Mesenchymal stem cell (in vitro differentiated cells and primary cell): ENCODE results near the gene FLOT1.

Experiments
- DNase-seq: peaks from one replicate; pipeline ENCODE4 v3.0.0-alpha.2; 2013
- H2AFZ ChIP-seq: one replicate; pipeline ENCODE4 v1.6.1; 2013; ENCODE audit warnings: low read depth, mild to moderate bottlenecking, control low read depth, inconsistent platforms, low read length, moderate library complexity
- H2AK5ac ChIP-seq: 2 replicates; pipeline ENCODE4 v1.6.1; 2013; ENCODE audit warnings: low read length, moderate library complexity, mild to moderate bottlenecking, inconsistent platforms; ENCODE audit not compliant: severe bottlenecking
- H2BK120ac ChIP-seq: one replicate; pipeline ENCODE4 v1.6.1; 2013; ENCODE audit warnings: low read depth, mild to moderate bottlenecking, inconsistent platforms, low read length, moderate library complexity
- H2BK12ac ChIP-seq, 2 experiments: one replicate each; pipeline ENCODE4 v1.6.1; 2013; ENCODE audit warnings: inconsistent platforms in 2 of 2, low read length in 2 of 2, mild to moderate bottlenecking in 2 of 2, moderate library complexity in 2 of 2, control low read depth in 1 of 2
- H2BK15ac ChIP-seq: one replicate; pipeline ENCODE4 v1.6.1; 2013; ENCODE audit warnings: mild to moderate bottlenecking, low read depth, inconsistent platforms; ENCODE audit not compliant: poor library complexity, severe bottlenecking
- H2BK5ac ChIP-seq: 2 replicates; pipeline ENCODE4 v1.6.1; 2013; ENCODE audit warnings: low read depth, mild to moderate bottlenecking, low read length, control low read depth, inconsistent platforms; ENCODE audit not compliant: poor library complexity, severe bottlenecking
- H3K14ac ChIP-seq, 2 experiments: one replicate each; pipeline ENCODE4 v1.6.1; 2013; ENCODE audit warnings: inconsistent platforms in 2 of 2, low read length in 2 of 2, control low read depth in 1 of 2, mild to moderate bottlenecking in 1 of 2, moderate library complexity in 1 of 2
- H3K18ac ChIP-seq, 2 experiments: one replicate each; pipeline ENCODE4 v1.6.1; 2013; ENCODE audit warnings: inconsistent platforms in 2 of 2, low read length in 2 of 2, control low read depth in 1 of 2, low read depth in 1 of 2, mild to moderate bottlenecking in 1 of 2
- H3K23ac ChIP-seq, 2 experiments: one replicate each; pipeline ENCODE4 v1.6.1; 2013; ENCODE audit warnings: inconsistent platforms in 2 of 2, low read length in 2 of 2, mild to moderate bottlenecking in 2 of 2, moderate library complexity in 2 of 2, control low read depth in 1 of 2
- H3K27ac ChIP-seq: 2 replicates; pipeline ENCODE4 v1.5.1; 2013; ENCODE audit warnings: mild to moderate bottlenecking, moderate library complexity, low read length, control low read depth, inconsistent platforms; ENCODE audit not compliant: poor library complexity, severe bottlenecking
- H3K27me3 ChIP-seq, 2 experiments: 2 replicates each; pipeline versions ENCODE4 v1.6.1 to v1.7.0; 2013; ENCODE audit warnings: low read length in 2 of 2, mild to moderate bottlenecking in 2 of 2, moderate library complexity in 2 of 2, control low read depth in 1 of 2, inconsistent platforms in 1 of 2; ENCODE audit not compliant: control insufficient read depth in 1 of 2, insufficient read depth in 1 of 2
- H3K36me3 ChIP-seq, 2 experiments: 2 replicates each; pipeline versions ENCODE4 v1.6.1 to v1.7.0; 2013; ENCODE audit warnings: low read length in 2 of 2, control low read depth in 1 of 2, inconsistent platforms in 1 of 2, low read depth in 1 of 2, mild to moderate bottlenecking in 1 of 2; ENCODE audit not compliant: insufficient read depth in 2 of 2, control insufficient read depth in 1 of 2
- H3K4ac ChIP-seq, 2 experiments: one replicate each; pipeline ENCODE4 v1.6.1; 2013; ENCODE audit warnings: inconsistent platforms in 2 of 2, low read length in 2 of 2, mild to moderate bottlenecking in 2 of 2, moderate library complexity in 2 of 2, control low read depth in 1 of 2, low read depth in 1 of 2
- H3K4me1 ChIP-seq: 2 replicates; pipeline ENCODE4 v1.6.1; 2013; ENCODE audit warnings: low read depth, low read length, control low read depth; ENCODE audit not compliant: control insufficient read depth, insufficient read depth
- H3K4me2 ChIP-seq: 2 replicates; pipeline ENCODE4 v1.6.1; 2013; ENCODE audit warnings: low read length, mild to moderate bottlenecking, inconsistent platforms; ENCODE audit not compliant: poor library complexity, severe bottlenecking
- H3K4me3 ChIP-seq, 2 experiments: 2 replicates each; pipeline versions ENCODE4 v1.5.1 to v1.7.0; 2013; ENCODE audit warnings: low read length in 2 of 2, mild to moderate bottlenecking in 2 of 2, control low read depth in 1 of 2, low read depth in 1 of 2; ENCODE audit not compliant: insufficient read depth in 1 of 2
- H3K79me1 ChIP-seq: replicated peaks from 2 replicates; pipeline ENCODE4 v1.6.1; 2013; ENCODE audit warnings: mild to moderate bottlenecking, control low read depth, low read length, inconsistent platforms; ENCODE audit not compliant: poor library complexity, severe bottlenecking
- H3K9ac ChIP-seq: 2 replicates; pipeline ENCODE4 v1.7.0; 2013; ENCODE audit warnings: mild to moderate bottlenecking, low read length, moderate library complexity
- H3K9me3 ChIP-seq: 2 replicates; pipeline ENCODE4 v1.7.0; 2013; ENCODE audit warnings: mild to moderate bottlenecking, low read length; ENCODE audit not compliant: control insufficient read depth
- H4K8ac ChIP-seq: one replicate; pipeline ENCODE4 v1.6.1; 2013; ENCODE audit warnings: inconsistent platforms, mild to moderate bottlenecking, low read length, moderate library complexity
- H4K91ac ChIP-seq: one replicate; pipeline ENCODE4 v1.6.1; 2013; ENCODE audit warnings: mild to moderate bottlenecking, low read length, inconsistent platforms
- WGBS: methylation state at CpG from one replicate; pipeline ENCODE4 v1.1.7; 2013; ENCODE audit warnings: mixed read lengths; 5-methylcytosine and 5-hydroxymethylcytosine counted together

Gene FLOT1

DNA sequence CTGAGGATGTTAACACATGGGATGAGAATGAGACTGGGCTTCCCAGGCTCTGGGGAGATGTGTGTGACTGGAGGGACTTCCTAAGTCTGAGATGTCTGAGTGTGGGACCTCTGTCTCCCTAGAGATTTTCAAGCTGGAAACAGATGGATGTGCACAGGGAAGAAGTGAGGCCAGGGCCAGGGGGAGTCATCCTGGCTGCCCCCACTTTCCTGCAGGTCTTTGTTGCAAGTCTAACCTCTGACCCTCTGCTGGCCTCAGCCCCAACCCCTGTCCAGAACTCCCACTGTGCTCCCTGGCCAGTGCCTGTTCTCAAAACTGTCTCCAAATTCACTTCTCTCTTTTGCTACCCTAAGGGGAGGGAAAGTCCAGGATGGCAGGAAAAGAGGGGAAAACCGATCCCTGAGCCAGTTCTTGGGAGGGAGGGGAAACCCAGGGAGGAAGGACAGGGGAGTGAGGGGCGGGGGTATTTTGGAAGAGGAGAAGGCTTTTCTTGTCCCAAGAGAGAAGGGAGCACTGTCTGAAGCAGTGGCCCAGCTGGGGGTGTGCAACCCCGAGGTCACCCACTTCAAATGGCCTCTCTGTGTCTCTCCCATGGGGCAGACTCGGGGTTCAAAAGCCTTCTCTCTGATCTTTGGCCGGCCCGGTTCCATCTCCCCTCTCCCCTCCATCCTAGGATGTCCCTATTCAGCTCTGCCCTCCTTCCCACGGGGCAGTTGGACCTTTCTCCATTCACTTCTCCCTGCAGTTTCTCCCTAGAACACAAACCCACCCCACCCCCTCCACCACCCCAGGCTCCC is 59.1 kb downstream of the FLOT1 start:
- WGBS = 9% methylated on average over 6 of the region's 7 CpGs

DNA sequence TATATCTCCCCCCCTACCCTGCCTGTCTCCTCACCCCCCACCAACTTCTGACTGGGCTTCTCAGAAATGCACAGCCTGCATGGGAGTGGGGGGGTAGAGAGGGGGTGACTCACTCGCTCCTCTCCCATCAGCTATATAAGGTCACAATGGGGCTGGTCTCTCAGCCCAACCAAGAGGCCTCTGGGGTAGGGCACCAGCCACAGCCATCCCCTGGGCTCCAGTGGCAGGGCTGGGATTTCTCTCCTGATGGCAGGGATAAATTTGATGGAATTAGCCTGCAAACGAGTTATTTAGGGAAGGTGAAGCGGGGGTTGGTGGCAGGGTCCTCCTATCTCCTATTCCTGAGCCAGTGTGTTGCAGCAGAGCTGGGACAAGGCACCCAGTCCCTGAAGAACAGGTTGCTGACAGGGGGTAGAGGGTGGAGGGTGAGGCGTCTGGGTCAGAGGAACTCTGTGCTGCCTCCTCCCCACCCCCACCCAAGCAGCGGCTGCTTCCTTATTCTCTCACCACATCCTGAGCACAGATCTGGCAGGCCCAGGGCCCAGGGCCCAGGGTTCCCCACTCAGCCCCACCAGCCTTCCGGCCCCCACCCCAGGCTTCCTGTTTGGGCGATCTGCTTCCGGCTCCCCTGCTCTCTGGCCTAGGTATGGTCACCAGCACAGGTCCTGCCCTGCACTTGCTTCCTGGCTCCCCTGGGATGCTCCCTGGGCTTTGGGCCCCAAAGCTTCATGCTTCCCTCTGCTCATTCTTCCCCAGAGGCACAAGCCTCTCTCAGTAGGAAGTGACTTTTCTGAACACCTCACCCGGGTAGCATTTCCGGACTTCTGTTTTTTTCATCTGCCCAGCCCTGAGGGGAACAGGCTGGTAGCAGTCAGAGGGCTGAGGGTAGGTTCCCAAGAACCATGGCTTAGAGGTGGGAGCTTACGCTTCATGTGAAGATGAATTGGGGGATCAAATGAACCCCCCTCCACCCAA is 60.1 kb downstream of the FLOT1 start:
- peak overlapping the region; percentile 70 to 93 for H3K4me3 ChIP-seq
- peak overlapping the region; percentile 91 for H3K4me2 ChIP-seq
- no peaks in the 10 kb centered on the region for H3K79me1 ChIP-seq
- no peak overlapping the region for H2AFZ ChIP-seq
- H2AK5ac ChIP-seq = peak overlapping the region; percentile 88
- peaks cover 42 to 46% of the 10 kb centered on the region in 2 experiments for H3K36me3 ChIP-seq
- H3K27me3 ChIP-seq = no peaks in the 10 kb centered on the region
- H3K4me1 ChIP-seq = peaks cover 23% of the 10 kb centered on the region
- H3K18ac ChIP-seq = peak overlapping the region; percentile 4 to 84
- WGBS = under 1% methylated on average over 8 of the region's 11 CpGs
- H3K14ac ChIP-seq = peak overlapping the region in 1 of 2 experiments; percentile 48
- peak; percentile 93 for DNase-seq
- no peaks in the 10 kb centered on the region for H3K9me3 ChIP-seq
- H3K4ac ChIP-seq = peak overlapping the region; percentile 28 to 91
- H3K23ac ChIP-seq = no peak overlapping the region
- H4K91ac ChIP-seq = peak overlapping the region; percentile 44
- H3K9ac ChIP-seq = peak overlapping the region; percentile 95
- H2BK5ac ChIP-seq = peak overlapping the region; percentile 90
- H3K27ac ChIP-seq = peak overlapping the region; percentile 98
- peak overlapping the region in 1 of 2 experiments; percentile 56 for H2BK12ac ChIP-seq
- no peak overlapping the region for H2BK120ac ChIP-seq
- H4K8ac ChIP-seq = peak overlapping the region; percentile 60
- H2BK15ac ChIP-seq = peak overlapping the region; percentile 19

More for the DNA sequence above, 59.1 kb downstream of the FLOT1 start:
- Histone ChIP-seq H2BK12ac (peak overlapping the region in 1 of 2 experiments; percentile 56), H2BK5ac (peak overlapping the region; percentile 90), H4K8ac (no peak overlapping the region), H3K36me3 (peaks cover 33 to 37% of the 10 kb centered on the region in 2 experiments), H3K9me3 (no peaks in the 10 kb centered on the region), H3K4me2 (peak overlapping the region; percentile 91), H2AK5ac (peak overlapping the region; percentile 80), H4K91ac (no peak overlapping the region), H3K14ac (peak overlapping the region; percentile 62 to 78), H3K4me3 (peak overlapping the region; percentile 70 to 93), H3K27ac (peak overlapping the region; percentile 98), H3K27me3 (no peaks in the 10 kb centered on the region), H3K79me1 (no peaks in the 10 kb centered on the region), H3K4ac (peak overlapping the region in 1 of 2 experiments; percentile 91), H3K23ac (peak overlapping the region in 1 of 2 experiments; percentile 15), H3K18ac (peak overlapping the region; percentile 4 to 84), H3K4me1 (peaks cover 28% of the 10 kb centered on the region), H2BK120ac (peak overlapping the region; percentile 27), H2BK15ac (peak overlapping the region; percentile 30), H3K9ac (peak overlapping the region; percentile 95), H2AFZ (no peak overlapping the region)
- peak; percentile 38 for DNase-seq

DNA sequence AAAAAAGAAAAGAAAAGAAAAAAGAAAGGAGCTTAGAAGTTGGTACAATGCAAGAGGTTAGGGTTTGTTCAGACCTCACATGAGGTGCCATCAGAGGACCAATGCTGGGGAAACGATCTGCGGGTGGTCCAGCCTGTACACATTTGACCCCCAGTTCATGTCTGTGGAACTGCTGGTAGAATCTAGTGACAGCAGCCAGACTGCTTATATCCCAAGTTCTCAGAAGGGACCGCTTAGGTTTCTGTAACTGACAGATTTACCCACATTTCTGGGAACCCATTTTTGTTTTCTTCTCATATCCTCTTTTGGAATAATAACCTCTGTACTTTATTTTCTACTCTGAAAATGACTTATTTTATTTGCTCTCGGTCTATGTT is 60.7 kb downstream of the FLOT1 start:
- Histone ChIP-seq H3K4ac (no peak overlapping the region), H3K23ac (no peak overlapping the region), H3K9ac (peak overlapping the region; percentile 95), H2BK15ac (no peak overlapping the region), H3K27me3 (no peaks in the 10 kb centered on the region), H3K9me3 (no peaks in the 10 kb centered on the region), H3K79me1 (no peaks in the 10 kb centered on the region), H3K36me3 (peaks cover 49 to 52% of the 10 kb centered on the region in 2 experiments), H3K4me3 (peak overlapping the region in 1 of 2 experiments; percentile 93), H2AK5ac (no peak overlapping the region), H2AFZ (no peak overlapping the region), H2BK5ac (no peak overlapping the region), H3K14ac (no peak overlapping the region), H2BK120ac (no peak overlapping the region), H4K8ac (no peak overlapping the region), H3K18ac (peak overlapping the region in 1 of 2 experiments; percentile 42), H3K27ac (peak overlapping the region; percentile 98), H2BK12ac (no peak overlapping the region), H3K4me1 (peaks cover 23% of the 10 kb centered on the region), H3K4me2 (peak overlapping the region; percentile 91), H4K91ac (no peak overlapping the region)
- 37% methylated on average over 4 of the region's 4 CpGs for WGBS
- no peak for DNase-seq
